Hematopoietic multipotent progenitor cell treated with erythropoietin and hydrocortisone succinate and interleukin-3 and kit ligand, for 15 days (in vitro differentiated cells): ENCODE data around the gene PDZRN4.
"Not testable (repeated sequence)": the region's sequence is repeated elsewhere in the genome, so short reads cannot be mapped to it uniquely, and the experiment has no call there.

Experiments
- DNase-seq: peaks from one replicate; pipeline ENCODE4 v3.0.0-alpha.2; 2015; ENCODE audit warnings: low spot score

PDZRN4 gene

DNA sequence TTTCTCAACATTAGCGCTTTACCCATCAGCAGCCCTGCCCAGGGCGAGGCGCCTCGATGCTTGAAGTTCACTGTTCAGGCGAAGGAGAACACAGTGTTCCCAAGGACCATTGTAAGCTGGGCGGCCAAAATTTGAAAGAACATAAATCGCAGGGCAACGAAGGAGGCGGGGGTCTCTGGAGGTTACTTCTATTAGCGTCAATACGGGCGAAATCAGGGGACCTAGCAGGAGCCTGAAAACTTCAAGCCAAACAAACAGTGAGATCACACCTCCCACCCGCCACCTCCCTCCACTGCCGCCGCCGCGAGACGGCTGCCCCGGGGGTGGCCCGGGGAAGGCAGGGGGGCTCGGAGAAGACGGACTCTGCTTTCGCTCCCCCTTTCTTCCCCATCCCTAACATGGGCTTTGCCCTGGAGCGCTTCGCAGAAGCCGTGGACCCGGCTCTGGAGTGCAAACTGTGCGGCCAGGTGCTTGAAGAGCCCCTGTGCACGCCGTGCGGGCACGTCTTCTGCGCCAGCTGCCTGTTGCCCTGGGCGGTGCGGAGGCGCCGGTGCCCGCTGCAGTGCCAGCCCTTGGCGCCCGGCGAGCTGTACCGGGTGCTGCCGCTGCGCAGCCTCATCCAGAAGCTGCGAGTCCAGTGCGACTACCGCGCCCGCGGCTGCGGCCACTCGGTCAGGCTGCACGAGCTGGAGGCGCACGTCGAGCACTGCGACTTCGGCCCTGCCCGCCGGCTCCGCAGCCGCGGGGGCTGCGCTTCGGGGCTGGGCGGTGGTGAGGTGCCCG is at the start of gene PDZRN4:
Gene PDZRN4 (plus strand): TSS at position 263 of the 783 bp plus-strand sequence.
- DNase-seq: no peak

DNA sequence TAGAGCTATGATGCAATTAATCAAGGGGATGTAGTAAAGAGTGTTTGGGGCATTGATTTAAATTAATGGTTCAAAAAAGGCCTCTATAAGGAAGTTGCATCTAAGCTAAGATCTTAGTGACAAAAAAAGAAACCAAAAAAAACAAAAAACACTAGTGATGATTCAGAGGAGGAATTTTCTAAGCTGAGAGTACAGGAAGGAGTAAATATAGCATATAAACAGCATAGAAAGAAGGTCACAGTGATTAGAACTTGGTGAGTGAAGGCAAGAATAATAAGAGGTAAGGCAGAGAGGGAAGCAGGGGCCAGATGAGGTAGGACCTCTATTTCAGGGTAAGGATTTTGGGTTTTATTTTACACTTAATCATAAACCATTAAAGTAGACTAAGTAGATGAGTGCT is 48.0 kb upstream of the PDZRN4 start:
- no peak for DNase-seq

DNA sequence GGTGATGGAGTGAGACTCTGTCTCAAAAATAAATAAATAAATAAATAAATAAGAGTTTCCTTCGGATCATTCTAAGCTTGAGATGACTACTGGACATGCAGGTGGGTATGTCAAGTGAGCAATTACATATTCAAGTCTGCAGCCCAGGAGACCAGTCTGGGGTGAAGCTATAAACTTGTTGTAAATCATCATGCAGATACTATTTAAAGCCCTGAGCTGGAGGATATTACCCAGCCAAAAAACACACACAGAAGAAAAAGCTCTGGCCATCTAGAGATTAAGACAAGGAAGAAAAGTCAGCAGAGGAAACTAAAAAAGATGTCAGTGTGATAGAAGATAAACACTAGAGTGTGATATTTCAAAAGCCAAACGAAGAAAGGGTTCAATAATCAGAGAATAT is 47.0 kb upstream of the PDZRN4 start:
- DNase-seq: no peak

DNA sequence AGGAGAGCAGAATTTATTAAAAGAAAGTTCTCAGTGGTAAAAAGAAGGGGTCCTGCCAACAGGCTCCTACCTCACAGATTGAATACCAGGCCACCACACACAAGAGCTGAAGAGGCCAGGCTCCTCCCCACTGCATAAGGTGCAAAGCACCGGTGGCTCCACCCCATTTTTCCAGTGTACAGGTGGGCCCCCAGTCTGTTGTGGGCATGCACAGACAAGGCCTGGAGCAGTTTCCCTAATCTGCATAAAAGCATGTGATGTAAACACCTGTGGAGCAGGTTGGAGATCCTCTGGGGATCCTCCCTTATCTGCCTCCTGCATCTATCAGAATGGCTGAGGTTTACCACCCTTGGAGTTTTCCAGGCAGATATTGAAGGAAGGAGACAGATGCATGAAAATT is 45.7 kb upstream of the PDZRN4 start:
- no peak for DNase-seq

DNA sequence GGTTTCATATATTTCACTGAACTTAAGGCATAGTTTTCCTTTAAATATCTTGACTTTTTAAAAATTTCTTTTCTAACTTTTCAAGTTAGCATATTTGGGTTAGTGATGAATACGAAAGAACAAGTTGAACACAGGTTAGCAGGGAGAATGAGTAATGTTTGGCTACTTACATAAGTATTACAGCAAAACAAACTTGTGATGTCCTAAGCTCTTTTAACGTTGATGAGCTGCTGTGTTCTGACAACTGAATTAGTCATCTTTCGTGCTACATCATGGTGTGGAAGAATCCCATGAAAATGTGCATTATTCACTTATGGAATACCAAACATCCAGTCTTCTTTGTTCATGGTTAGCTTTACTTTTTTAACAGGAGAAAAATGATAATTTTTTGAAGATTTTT is 36.3 kb upstream of the PDZRN4 start:
- no peak for DNase-seq

DNA sequence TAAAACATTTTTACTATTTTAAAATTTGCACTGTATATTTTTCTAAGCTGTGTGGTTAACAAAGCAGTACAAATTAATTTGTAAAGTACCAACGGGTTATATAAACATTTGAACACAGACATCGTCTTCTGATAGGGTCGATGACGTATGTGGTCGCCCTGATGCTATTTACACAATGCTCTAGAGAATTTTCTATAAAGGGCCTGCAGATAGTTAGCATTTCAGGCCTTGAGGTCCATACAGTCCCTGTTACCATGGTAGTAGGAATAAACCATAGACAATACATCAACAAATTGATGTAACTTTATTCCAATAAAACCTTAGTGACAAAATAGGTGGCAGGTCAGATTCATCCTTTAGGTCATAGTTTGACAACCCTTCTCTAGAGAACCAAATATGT is 25.7 kb upstream of the PDZRN4 start:
- DNase-seq: no peak

DNA sequence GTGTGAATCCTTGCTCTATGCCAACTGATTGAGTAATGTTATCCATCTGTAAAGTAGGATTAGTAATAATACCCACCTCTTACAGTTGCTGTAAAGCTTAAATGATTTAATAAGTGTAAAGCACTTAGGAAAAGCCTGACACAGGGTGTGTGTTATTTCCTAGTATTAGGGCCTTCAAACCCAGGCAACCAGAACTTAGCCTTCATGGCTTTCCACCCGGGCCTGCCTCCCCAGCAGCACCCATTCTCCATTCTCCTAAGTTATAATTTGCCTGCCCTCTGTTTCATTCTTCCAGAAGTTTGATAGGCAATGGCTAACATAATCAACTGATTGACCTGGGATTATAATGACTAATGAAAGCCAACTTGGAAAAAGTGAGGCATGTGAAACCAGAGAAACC is 20.4 kb upstream of the PDZRN4 start:
- no peak for DNase-seq

DNA sequence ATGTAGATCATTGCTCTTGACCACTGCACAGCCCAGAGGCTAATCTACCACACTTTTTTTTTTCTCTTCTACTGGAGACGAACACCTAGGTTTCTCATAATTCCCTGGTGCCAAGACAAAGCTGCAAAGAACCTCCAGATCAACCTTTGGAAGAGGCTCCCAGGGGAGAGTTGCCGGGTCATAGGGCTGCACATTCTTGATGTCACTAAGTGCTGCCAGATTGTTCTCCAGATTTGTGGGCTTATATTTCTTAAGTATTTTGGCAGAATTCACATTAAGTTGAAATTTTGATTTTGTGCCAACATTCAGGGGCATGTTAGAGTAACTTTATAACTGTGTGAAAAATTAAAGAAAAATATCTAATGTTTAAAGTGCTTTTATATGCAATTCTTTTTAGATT is 13.5 kb upstream of the PDZRN4 start:
- DNase-seq: no peak

DNA sequence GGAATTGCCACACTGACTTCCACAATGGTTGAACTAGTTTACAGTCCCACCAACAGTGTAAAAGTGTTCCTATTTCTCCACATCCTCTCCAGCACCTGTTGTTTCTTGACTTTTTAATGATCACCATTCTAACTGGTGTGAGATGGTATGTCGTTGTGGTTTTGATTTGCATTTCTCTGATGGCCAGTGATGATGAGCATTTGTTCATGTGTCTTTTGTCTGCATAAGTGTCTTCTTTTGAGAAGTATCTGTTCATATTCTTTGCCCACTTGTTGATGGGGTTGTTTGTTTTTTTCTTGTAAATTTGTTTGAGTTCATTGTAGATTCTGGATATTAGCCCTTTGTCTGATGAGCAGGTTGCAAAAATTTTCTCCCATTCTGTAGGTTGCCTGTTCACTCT is 8.6 kb upstream of the PDZRN4 start:
- DNase-seq: not testable (repeated sequence)

DNA sequence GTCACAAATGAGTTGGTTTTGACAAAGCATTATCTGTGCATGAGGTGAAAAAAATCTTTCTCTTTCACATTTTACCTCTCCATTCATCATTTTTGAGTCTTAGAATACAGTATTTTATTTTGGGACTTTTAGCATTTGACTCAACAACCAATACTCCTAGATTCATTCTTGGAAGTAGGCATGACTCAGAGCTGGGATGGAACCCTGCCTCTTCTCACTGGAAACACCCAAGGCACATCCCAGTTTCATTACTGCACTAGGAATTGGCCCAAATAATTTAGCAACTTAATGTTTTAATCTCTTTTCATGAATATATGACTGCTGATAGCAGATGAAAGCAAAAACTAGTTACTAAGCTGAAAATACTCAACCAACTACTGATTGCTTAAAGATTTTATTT is 3.3 kb upstream of the PDZRN4 start:
- DNase-seq: no peak

DNA sequence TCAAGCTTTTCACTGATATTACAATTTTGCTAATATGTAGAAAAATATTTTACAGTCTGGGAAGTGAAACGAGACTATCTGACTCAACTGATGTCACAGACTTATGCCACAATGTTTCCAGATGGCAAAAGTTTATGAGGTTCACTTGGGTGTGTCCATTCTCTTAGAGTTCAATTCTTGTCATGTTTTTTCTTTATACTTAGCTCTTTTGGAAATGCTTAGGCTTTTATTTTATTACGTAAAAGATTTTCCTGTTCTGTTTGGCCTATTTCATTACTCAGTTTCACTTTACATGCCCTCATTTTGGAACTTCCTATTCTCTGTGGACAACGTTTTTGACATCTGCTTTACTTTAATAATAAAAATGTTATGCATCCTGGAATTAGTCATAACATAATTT is 2.1 kb upstream of the PDZRN4 start:
- DNase-seq: no peak

DNA sequence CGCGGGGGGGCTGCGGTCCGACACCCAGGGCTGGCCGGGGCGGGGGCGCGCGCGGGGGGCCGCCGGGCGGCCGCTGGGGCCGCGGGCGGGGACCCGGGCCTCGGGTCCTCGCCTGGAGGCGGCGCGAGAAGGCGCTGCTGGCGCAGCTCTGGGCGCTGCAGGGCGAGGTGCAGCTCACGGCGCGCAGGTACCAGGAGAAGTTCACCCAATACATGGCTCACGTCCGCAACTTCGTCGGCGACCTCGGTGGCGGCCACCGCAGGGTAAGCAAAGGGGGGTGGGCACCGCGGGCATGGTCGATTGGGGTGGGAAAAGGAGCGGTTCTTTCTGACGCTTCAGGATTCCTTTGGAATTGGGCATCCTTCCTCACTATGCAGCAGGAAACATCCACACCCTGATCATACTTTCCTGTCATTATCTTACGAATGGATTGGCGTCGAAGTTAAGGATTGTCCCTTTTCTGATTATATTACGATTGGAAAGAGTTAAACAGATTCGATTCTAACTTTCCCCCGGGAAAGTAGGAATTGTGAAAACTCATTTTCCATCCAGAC is 798 bp downstream of the PDZRN4 start:
- no peak for DNase-seq

DNA sequence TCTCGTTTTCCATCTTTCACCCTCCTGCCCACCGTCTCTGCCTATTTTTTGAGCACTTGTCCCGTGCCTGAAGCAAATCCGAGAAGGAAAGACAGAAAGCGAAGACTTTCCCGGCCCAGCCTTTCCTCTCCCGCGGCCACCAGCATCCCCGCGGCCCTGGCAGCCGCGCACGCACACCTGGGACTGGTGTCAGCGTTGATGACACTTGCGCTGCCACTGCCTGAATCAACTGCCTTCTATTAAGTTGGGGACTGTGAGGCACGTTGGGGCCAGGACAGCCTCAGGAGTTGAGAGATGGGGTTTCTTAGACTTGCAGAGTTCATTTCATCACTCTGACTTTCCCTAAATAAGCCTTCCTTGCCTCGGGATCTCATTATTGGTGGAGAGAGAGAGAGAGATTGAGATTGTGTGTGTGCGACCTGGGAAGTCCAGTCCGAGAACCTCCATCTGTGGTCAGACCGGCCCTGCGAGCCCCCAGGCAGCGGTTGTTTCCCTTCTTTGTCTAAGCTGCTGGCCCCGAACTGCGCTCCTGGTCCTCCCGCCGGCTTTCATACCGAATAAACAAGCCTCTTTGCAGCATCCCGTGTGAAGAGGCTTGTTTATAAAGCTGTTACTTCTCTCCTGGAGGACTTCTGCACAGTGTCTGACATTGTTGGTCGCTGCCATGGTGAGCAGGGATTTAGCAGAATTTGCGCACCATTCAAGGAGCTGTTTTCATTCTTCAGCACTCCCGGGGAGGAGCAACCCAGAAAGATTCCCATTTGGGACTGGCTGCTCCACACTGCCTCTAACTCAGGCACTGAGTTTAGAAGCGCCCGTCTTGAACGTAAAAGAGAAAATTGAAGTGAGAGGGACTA is 1.5 kb downstream of the PDZRN4 start:
- no peak for DNase-seq

DNA sequence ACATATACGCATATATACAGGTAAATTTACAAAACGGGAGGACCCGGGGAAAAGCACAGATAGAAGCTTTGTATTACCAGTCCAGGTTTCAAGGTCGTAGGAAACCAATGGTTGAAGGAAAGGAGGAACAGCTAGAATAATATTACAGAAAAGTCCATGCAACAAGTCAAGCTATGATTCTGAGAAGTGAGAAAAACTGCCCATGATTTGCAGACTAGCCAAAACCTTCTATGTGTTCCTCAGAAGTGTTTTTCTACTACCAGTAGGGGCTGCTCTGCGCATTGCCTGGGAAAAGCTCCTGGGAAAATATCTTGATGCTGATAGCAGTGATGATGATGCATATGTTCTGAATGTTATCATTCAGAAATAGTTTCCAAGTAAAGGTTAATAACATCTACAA is 2.2 kb downstream of the PDZRN4 start:
- no peak for DNase-seq

DNA sequence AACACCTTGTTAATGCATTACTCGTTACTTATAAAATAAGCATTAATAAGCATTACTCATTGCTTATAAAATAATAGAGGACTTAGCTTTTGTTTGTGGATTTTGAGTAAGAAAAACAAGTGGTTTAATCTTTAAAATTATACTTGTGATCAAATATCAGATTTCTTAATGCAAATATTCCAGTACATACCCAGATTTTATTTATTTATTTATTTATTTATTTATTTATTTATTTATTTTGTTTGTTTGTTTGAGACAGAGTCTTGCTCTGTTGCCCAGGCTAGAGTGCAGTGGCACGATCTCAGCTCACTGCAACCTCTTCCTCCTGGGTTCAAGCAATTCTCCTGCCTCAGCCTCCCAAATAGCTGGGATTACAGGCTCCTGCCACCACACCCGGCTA is 3.4 kb downstream of the PDZRN4 start:
- DNase-seq: not testable (repeated sequence)

DNA sequence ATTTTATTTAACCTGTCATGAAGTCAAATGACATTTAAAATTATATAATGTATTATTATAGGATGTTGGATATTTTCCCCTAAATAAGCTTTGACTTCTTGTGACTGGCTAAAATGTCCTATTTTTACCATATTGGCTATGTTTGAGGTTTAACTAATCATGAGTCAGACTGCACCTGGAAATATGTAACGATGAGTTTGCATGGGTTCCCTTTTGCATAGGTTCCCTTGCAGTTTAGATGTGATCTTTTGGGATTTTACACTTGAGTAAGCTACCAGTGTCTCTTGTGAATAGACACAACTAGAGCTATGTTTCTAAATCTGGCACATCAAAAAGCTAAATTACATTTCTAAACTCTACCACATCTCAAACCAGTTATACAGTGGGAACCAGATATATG is 5.2 kb downstream of the PDZRN4 start:
- DNase-seq: no peak

DNA sequence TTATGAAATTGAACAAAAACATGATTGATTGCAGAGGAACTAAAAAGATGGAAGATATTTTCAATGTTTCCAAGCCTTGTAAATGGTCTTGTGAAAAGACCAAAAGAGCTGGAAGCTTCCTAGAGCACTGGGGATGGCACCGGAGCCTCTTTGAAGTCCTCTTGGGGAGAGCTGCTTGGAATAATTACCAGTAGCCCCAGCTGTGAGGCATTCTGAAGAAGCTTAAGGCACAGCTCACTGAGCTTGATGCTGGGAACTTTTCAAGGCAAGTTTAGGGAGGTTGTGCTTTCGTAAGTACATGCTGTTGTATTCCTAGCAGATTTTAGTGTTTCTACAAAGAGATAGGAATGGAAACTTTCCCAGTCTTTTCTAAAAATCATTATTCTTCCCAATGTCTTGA is 13.9 kb downstream of the PDZRN4 start:
- DNase-seq: no peak

DNA sequence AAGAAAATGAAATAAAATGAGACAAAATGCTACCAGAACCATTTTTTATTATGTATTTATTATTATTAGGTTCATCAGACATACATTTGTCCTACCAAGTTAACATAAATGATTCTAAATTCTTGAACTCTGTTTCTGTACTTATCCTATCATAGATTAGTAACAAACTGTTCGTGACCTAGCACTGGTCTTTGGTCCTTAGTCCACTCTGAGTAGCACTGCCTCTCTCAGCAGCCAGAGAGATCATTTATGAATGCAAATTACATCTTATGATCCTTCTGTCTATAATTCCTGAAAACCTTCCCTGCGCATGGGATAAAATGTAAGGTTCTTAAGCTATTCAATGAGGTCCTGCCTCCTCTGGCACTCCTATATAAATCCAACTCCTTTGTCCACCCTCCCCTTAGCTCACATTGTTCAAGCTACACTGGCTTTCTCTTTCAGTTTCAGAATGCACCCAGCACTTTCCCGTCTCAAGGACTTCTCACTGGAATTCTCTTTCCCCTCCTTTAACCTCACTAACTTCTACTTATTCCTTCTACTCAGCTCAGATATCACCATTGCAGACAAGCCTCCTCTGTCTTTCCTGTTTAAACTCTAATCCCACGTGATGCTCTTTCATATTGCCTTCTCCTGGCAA is 17.1 kb downstream of the PDZRN4 start:
- DNase-seq: no peak

DNA sequence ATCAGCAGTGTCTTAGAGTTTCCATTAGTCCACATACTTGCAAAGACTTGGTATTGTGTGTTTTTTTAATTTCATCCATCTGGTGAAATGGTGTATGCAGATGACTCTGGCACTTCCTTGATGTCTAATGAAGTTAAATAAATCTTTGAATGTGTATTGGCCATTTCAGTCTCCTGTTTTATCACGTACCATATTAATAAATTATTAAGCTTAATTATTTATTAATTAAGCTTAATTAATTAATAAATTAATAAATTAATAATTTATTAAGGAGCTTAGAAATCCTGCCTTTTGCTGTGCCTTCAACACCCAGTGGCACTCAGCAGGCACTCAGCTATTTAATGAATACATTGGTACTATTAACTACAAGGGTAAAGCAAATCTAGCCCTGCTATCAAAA is 18.2 kb downstream of the PDZRN4 start:
- DNase-seq: no peak

DNA sequence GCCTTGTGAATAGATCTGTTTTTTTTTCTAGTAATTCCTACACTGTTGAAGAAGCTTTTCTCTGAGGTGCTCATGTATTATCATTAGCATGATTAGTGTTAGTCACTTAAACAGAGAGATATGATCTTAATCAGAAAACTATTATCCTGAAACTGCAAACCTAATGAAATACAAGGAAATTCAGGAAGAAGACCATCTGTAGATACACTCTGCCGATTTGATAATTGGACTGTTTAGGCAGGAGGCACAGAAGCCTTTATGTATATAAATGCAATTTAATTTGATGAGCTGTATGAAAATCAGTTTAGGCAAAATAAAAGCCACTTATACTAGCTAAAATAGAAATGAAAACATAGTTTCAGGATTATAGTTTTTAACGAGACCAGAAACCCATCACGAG is 23.3 kb downstream of the PDZRN4 start:
- DNase-seq: no peak

DNA sequence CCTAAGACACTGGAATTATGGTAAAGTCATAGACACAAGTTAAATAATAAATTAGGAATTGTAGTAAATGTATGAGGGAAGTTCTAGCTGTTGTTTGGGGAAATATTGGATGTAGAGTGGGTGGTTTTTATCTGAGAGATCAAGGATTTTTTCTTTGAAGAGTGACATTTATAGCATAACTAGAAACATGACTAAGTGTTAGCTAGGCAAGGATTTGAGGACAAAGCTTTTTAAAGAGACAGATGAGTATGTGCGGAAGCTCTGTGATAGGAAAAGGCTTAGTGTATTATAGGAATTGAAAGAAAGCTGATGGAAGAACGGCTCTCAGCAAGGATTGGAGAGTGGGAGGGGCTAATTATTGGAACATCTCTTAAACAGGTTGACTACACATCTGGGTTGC is 24.5 kb downstream of the PDZRN4 start:
- DNase-seq: no peak

DNA sequence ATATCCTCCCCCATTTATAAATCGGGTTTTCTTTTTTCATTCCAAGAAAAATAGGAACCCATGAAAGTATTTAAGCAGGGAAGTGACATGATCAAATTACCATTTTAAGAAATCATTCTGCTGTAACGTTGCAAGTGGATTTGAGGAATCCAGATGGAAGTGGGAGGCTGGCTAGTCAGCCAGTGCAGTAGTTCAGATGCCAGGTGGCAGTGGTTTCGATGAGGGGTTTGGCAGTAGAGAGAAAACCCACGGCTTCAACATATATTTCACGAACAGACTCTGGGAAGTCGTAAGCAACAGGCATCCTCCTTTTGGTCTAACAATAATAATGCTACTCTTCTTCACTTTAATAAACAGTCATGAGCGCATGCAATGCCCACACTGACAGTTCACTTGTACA is 25.0 kb downstream of the PDZRN4 start:
- DNase-seq: no peak

DNA sequence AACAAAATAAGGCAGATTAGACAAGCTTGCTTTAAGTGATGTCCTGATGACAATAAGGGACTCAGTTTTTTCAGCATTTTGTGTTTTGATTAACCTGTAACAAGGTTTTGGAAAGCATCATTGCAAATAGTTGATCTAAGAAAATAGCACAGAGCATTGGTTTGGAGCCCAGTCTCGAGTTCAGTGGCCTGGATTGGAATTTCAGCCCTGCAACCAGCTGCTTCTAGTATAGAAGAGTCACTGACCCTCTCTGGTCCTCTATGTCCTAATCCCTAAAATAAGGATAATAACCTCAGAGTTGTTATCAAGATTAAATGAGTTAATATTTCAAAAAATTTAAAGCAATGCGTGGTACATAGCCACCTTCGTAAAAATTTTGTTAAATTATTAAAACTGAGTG is 25.5 kb downstream of the PDZRN4 start:
- DNase-seq: no peak
